GM18526 (cell line): Measurements from ENCODE around the gene ADIPOQ.

Experiments used
- POLR2A ChIP-seq: IDR thresholded peaks from 3 replicates; pipeline ENCODE4 v1.6.1; 2011; ENCODE audit not compliant: insufficient read length; ENCODE audit errors: extremely low read depth

The ADIPOQ gene

GRCh38 chr3:186896006-186896405 is 53.5 kb downstream of the ADIPOQ start:
- no peak for TF ChIP-seq POLR2A

- no peak for TF ChIP-seq POLR2A
These were observed 54.4 kb downstream of the ADIPOQ start for GRCh38 chr3:186896875-186897274.

GRCh38 chr3:186901135-186901734 is 58.7 kb downstream of the ADIPOQ start:
- no peak for TF ChIP-seq POLR2A

- TF ChIP-seq POLR2A = no peak
These were observed 59.6 kb downstream of the ADIPOQ start for GRCh38 chr3:186902154-186902553.

- TF ChIP-seq POLR2A = no peak
These were observed 60.2 kb downstream of the ADIPOQ start for GRCh38 chr3:186902713-186903112.
